GM12878 (cell line): Measurements from ENCODE around the gene GUCY1A2. TPM values are rescaled to one million over a fixed set of nuclear protein-coding genes. Genes with fewer than 3 reads are reported as not detected.

Experiments used
- ATAC-seq: fragments of 200-7000 bp; cut with Tn5 transposase; 3 replicates; pipeline ENCODE4 v1.9.1; 2020; ENCODE audit warnings: mild to moderate bottlenecking, moderate library complexity
- BruUV-seq: library from RNA; stranded (reverse); fragments of 400-500 nt; replicated peaks from 2 replicates; lab custom pipeline; 2021; lab: Mats Ljungman, UMichigan
- CTCF ChIA-PET: fragments of 300-600 bp; sonication (Branson Sonifier 250); formaldehyde crosslinking; extraction: SDS; loops from one replicate; lab custom pipeline; 2021; ENCODE audit warnings: inconsistent platforms; lab: Yijun Ruan, JAX
- POLR2A ChIA-PET: fragments of 350-600 bp; formaldehyde crosslinking; extraction: SDS; loops from one replicate; lab custom pipeline; 2021; ENCODE audit warnings: inconsistent platforms; lab: Charles Lee
- RAD21 ChIA-PET: fragments of 300-600 bp; sonication (Branson Sonifier 250); formaldehyde crosslinking; loops from one replicate; lab custom pipeline; 2023; ENCODE audit warnings: antibody characterized with exemption; ENCODE audit not compliant: unreplicated experiment; lab: Charles Lee
- SMC1A ChIA-PET: fragments of 300-600 bp; sonication (Branson Sonifier 250); formaldehyde crosslinking; loops from one replicate; lab custom pipeline; 2023; ENCODE audit not compliant: unreplicated experiment, uncharacterized antibody; lab: Charles Lee
- DNase-seq: peaks from one replicate; pipeline ENCODE4 v3.0.0-alpha.2; 2011; ENCODE audit warnings: low read depth, low spot score
- FAIRE-seq: peaks from 3 replicates; lab custom pipeline; 2011; peaks lifted over from hg19 to GRCh38; lab: Jason Lieb, UNC
- H2AFZ ChIP-seq: 2 replicates; pipeline ENCODE4 v1.6.0; 2011; ENCODE audit warnings: low read depth, low read length, control low read depth; ENCODE audit not compliant: control insufficient read depth
- H3K27ac ChIP-seq: 2 replicates; pipeline ENCODE4 v1.5.1; 2011; ENCODE audit warnings: control low read depth; ENCODE audit not compliant: control insufficient read depth, insufficient read depth
- H3K27me3 ChIP-seq, 2 experiments: replicated peaks in 1 of 2; 2 replicates each; pipeline versions ENCODE4 v1.6.0 to v1.6.1; 2011; ENCODE audit warnings: low read length in 1 of 2; ENCODE audit not compliant: control insufficient read depth in 2 of 2, insufficient read depth in 2 of 2
- H3K36me3 ChIP-seq, 2 experiments: 2 replicates each; pipeline ENCODE4 v1.5.1; 2011; ENCODE audit warnings: low read length in 1 of 2; ENCODE audit not compliant: control insufficient read depth in 2 of 2, insufficient read depth in 2 of 2
- H3K4me1 ChIP-seq: 2 replicates; pipeline ENCODE4 v1.6.1; 2011; ENCODE audit warnings: mild to moderate bottlenecking, low read length, moderate library complexity, mixed read lengths; ENCODE audit not compliant: control insufficient read depth, insufficient read depth
- H3K4me2 ChIP-seq: 2 replicates; pipeline ENCODE4 v1.6.0; 2011; ENCODE audit warnings: control low read depth; ENCODE audit not compliant: control insufficient read depth, insufficient read depth
- H3K4me3 ChIP-seq: fragments of 200-600 bp; sonication (generic); 2 replicates; pipeline ENCODE4 v1.5.1; 2016
- H3K79me2 ChIP-seq: 2 replicates; pipeline ENCODE4 v1.6.0; 2011; ENCODE audit warnings: low read length; ENCODE audit not compliant: control insufficient read depth, insufficient read depth
- H3K9ac ChIP-seq: 2 replicates; pipeline ENCODE4 v1.8.0; 2011; ENCODE audit warnings: low read length, control low read depth, mixed read lengths; ENCODE audit not compliant: control insufficient read depth, insufficient read depth
- H3K9me3 ChIP-seq: replicated peaks from 3 replicates; pipeline ENCODE4 v1.5.1; 2011; ENCODE audit warnings: mild to moderate bottlenecking, low read length; ENCODE audit not compliant: control insufficient read depth, insufficient read depth
- H4K20me1 ChIP-seq: 2 replicates; pipeline ENCODE4 v1.6.0; 2011; ENCODE audit not compliant: control insufficient read depth, insufficient read depth
- BHLHE40 ChIP-seq, 2 experiments: fragments of 450-650 bp in 1 of 2; IDR thresholded peaks; 2 replicates each; pipeline ENCODE4 v1.6.1; 2011 to 2017; ENCODE audit warnings: low read depth in 2 of 2, borderline replicate concordance in 1 of 2, improper control_type of control experiment in 1 of 2, low read length in 1 of 2, mild to moderate bottlenecking in 1 of 2
- EED ChIP-seq: sonication (generic); IDR thresholded peaks from 2 replicates; pipeline ENCODE4 v1.6.1; 2016; ENCODE audit warnings: antibody characterized with exemption, low read depth
- ETV6 ChIP-seq, 2 experiments: fragments of 450-650 bp in 1 of 2; IDR thresholded peaks in 1 of 2; conservative IDR thresholded peaks in 1 of 2; 2 replicates each; pipeline ENCODE4 v1.6.1; 2014; ENCODE audit warnings: antibody characterized with exemption in 1 of 2, borderline replicate concordance in 1 of 2, low read depth in 1 of 2, mild to moderate bottlenecking in 1 of 2, moderate library complexity in 1 of 2
- RELB ChIP-seq: fragments of 450-650 bp; IDR thresholded peaks from 2 replicates; pipeline ENCODE4 v1.6.1; 2017; ENCODE audit warnings: low read depth, mild to moderate bottlenecking, moderate library complexity
- TAF1 ChIP-seq: IDR thresholded peaks from 2 replicates; pipeline ENCODE4 v1.6.1; 2011; ENCODE audit warnings: mild to moderate bottlenecking, low read depth, low read length, borderline replicate concordance
- TCF12 ChIP-seq: IDR thresholded peaks from 2 replicates; pipeline ENCODE4 v1.6.1; 2011; ENCODE audit warnings: low read depth, mild to moderate bottlenecking, low read length
- WGBS: methylation state at CpG from one replicate; pipeline ENCODE4 v1.1.6; 2016; ENCODE audit warnings: low lambda C conversion rate; ENCODE audit not compliant: insufficient replicate concordance, insufficient coverage; ENCODE audit errors: missing lambda C conversion rate; 5-methylcytosine and 5-hydroxymethylcytosine counted together
- in situ Hi-C: fragments of 300-500 bp; cut with MboI; formaldehyde crosslinking; loops from 9 replicates; pipeline ENCODE4 v1.14.3; 2018; ENCODE audit warnings: mixed read lengths
- intact Hi-C: fragments of 100-400 bp; cut with micrococcal nuclease; formaldehyde crosslinking; loops from one replicate; pipeline ENCODE4 v1.14.2; 2022; ENCODE audit not compliant: unreplicated experiment
- polyA plus RNA-seq, 11 experiments: library from polyadenylated mRNA; depleted of rRNA in 4 of 11; unstranded in 6 of 11; stranded (reverse) in 5 of 11; fragments of >200 nt; fragmentation: Nextera tagmentation in 4 of 11; fragmentation: Illumina TruSeq in 1 of 11; extraction: Ambion mirVana in 4 of 11; extraction: Trizol in 1 of 11; gene quantifications; 1 replicate in 1 of 11; 2 replicates in 10 of 11; pipeline versions ENCODE4 v1.2.1 to v1.2.3, GENCODE V29; 2011 to 2016; ENCODE audit warnings: inconsistent platforms in 2 of 11, missing spikeins in 2 of 11, low read depth in 1 of 11
- total RNA-seq, 4 experiments: library from RNA; depleted of rRNA in 3 of 4; stranded (reverse); fragments of >200 nt in 3 of 4; fragmentation: Illumina TruSeq in 1 of 4; extraction: Trizol in 1 of 4; gene quantifications; 2 replicates each; pipeline versions ENCODE4 v1.2.1 to v1.2.3, GENCODE V29; 2013 to 2021
- TF ChIP-seq, protein P1 (sequence below): fragments of 150-350 bp; IDR thresholded peaks from 2 replicates; pipeline ENCODE4 v1.6.1; 2016; ENCODE audit warnings: low read depth, low read length

Gene GUCY1A2
- total and polyA plus RNA-seq, 10 of the 15 experiments (the other 5 are each of a cell fraction or from before 2014, with no cell fraction given): under 0.01 to 0.03 (median under 0.01) TPM; not detected in 4

GRCh38 chr11:106959800-106960199 is 58.5 kb downstream of the GUCY1A2 start:
- no peak overlapping the region for H3K27ac ChIP-seq
- intact Hi-C loops: no loop called here
- SMC1A ChIA-PET: interaction anchor here (1.1 kb wide), 1 partner anchor 40 kb away, joined by 3 read pairs; no protein-coding TSS in a partner anchor
- RAD21 ChIA-PET: interaction anchor here (0.6 kb wide), 1 partner anchor 15 kb away, joined by 3 read pairs; no protein-coding TSS in a partner anchor
- H3K4me2 ChIP-seq: no peak overlapping the region
- TF ChIP-seq ETV6 (conservative IDR thresholded peaks at IDR 0.05 in 1 of 2, IDR thresholded peaks at IDR 0.05 in 1 of 2; ENCODE audit: borderline replicate concordance in 1 of 2, low read depth in 1 of 2) (no peak), RELB (no peak), BHLHE40 (IDR thresholded peaks at IDR 0.05; ENCODE audit: borderline replicate concordance in 1 of 2, low read depth in 2 of 2, low read length in 1 of 2) (no peak), TAF1 (no peak), TCF12 (no peak), EED (no peak)
- TF ChIP-seq, protein P1, sequence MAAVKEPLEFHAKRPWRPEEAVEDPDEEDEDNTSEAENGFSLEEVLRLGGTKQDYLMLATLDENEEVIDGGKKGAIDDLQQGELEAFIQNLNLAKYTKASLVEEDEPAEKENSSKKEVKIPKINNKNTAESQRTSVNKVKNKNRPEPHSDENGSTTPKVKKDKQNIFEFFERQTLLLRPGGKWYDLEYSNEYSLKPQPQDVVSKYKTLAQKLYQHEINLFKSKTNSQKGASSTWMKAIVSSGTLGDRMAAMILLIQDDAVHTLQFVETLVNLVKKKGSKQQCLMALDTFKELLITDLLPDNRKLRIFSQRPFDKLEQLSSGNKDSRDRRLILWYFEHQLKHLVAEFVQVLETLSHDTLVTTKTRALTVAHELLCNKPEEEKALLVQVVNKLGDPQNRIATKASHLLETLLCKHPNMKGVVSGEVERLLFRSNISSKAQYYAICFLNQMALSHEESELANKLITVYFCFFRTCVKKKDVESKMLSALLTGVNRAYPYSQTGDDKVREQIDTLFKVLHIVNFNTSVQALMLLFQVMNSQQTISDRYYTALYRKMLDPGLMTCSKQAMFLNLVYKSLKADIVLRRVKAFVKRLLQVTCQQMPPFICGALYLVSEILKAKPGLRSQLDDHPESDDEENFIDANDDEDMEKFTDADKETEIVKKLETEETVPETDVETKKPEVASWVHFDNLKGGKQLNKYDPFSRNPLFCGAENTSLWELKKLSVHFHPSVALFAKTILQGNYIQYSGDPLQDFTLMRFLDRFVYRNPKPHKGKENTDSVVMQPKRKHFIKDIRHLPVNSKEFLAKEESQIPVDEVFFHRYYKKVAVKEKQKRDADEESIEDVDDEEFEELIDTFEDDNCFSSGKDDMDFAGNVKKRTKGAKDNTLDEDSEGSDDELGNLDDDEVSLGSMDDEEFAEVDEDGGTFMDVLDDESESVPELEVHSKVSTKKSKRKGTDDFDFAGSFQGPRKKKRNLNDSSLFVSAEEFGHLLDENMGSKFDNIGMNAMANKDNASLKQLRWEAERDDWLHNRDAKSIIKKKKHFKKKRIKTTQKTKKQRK: no peak
- no peak overlapping the region for H3K4me3 ChIP-seq
- CTCF ChIA-PET: no interaction called here
- BruUV-seq: no TSS peak
- H3K27me3 ChIP-seq: no peaks in the 10 kb centered on the region
- DNase-seq (no peak), FAIRE-seq (no peak), ATAC-seq (no peak)
- H3K79me2 ChIP-seq: no peaks in the 10 kb centered on the region
- H3K4me1 ChIP-seq: no peaks in the 10 kb centered on the region
- 64% methylated on average over 1 of the region's 1 CpG for WGBS
- no peaks in the 10 kb centered on the region for H3K9me3 ChIP-seq
- no peak overlapping the region for H2AFZ ChIP-seq
- POLR2A ChIA-PET: no interaction called here
- no peak overlapping the region for H3K9ac ChIP-seq
- no peaks in the 10 kb centered on the region for H3K36me3 ChIP-seq
- in situ Hi-C loops: no loop called here
- no peaks in the 10 kb centered on the region for H4K20me1 ChIP-seq
